Measurements from ENCODE around the gene TNFRSF6B.

Gene TNFRSF6B

DNA sequence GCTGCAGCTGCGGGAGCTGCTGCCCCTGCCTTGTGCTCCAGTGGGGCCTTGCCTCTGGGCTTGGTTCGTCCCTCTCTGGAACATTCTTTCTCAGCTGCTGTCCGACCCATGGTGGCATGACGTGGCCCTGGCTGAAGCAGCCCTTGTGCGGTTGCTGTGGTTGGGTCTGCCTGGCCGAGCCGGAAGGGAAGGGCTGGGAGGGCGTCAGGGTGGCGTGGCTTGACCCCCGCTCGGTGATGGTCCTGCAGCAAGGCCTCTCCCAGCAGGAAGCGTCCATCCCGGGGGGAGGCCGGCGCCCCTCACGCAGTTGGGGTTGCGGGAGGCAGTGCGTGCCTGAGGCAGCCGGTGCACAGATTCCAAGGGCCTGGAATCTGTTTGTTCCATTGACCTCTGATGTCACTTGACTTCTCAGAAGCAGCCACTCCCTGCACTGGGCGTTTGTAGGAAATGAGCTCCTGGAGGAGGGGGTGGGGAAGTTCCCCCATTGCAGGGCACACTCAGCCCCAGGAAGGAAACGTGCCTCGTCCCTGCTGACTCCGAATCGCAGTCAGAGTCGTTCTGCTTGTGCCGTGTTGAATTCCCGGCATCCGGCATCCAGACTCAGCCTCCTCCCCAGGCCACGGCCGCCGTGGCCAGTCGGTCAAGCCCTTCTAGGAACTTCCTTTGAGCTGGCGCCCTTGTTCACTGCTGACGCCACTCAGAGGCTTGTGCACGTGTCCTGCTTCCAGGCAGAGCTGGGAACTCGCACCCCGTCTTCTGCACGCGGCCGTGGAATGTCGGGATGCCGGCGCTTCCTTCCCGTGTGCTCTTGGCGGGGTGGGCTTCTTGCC lies 9.7 kb upstream of the TNFRSF6B start:
- peak; percentile 60 for DNase-seq

DNA sequence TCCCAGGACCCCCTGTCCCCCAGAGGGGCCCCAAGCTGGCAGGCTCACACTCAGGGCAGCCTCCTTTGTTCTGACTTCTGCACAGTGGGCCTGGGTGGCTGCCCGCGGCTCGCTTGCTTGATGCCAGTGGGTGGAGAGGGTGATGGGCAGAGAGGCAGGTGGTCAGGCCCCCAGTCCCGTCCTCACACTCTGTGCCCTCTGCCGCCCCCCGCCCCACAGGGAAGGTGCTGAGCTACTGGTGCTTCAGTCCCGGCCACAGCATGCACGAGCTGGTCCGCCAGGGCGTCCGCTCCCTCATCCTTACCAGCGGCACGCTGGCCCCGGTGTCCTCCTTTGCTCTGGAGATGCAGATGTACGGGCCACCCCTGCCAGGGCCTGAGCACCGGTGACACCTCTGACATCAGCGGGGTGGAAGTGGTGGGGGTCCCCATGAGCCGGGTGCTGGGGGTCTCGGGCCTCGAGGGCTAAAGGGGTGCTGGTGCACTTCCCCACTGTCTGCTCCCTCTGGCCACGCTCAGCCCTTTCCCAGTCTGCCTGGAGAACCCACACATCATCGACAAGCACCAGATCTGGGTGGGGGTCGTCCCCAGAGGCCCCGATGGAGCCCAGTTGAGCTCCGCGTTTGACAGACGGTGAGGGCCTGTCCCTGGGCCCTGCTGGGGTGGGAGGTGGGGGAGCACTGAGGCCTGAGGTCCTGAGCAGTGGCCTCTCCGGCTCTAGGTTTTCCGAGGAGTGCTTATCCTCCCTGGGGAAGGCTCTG lies 8.9 kb upstream of the TNFRSF6B start:
- peak; percentile 25 for DNase-seq

DNA sequence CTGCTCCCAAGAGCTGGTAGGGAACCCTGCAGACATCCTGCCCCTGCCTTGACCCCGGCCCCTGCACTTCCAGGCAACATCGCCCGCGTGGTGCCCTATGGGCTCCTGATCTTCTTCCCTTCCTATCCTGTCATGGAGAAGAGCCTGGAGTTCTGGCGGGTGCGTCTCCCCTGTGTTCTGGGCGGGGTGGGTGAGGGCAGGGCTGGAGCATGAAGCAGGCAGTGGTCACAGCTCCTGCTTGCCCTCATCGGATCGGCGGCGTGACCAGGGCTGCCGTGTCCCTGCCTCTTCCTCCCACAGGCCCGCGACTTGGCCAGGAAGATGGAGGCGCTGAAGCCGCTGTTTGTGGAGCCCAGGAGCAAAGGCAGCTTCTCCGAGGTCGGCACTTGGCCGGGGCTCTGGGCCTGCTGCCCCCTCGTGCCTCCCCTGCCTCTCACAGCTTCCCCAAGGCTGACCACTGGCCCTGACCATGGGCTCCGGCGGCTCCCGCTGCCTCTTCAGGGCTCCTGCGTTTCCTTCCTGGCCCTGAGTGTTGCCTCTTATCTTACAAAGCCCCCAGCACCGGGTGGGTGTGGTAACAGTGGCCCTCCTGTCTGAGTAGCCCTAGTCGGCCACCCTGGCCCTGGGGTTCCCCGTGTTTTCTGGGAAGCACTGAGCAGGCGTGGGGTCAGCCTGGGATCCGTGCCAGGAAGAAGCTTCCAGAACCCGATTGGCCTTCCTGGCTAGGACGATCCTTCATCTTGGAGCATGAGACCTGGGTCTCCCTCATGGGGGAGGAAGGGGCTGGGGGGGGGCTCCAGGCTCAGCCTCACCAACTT lies 8.0 kb upstream of the TNFRSF6B start:
- no peak for DNase-seq

DNA sequence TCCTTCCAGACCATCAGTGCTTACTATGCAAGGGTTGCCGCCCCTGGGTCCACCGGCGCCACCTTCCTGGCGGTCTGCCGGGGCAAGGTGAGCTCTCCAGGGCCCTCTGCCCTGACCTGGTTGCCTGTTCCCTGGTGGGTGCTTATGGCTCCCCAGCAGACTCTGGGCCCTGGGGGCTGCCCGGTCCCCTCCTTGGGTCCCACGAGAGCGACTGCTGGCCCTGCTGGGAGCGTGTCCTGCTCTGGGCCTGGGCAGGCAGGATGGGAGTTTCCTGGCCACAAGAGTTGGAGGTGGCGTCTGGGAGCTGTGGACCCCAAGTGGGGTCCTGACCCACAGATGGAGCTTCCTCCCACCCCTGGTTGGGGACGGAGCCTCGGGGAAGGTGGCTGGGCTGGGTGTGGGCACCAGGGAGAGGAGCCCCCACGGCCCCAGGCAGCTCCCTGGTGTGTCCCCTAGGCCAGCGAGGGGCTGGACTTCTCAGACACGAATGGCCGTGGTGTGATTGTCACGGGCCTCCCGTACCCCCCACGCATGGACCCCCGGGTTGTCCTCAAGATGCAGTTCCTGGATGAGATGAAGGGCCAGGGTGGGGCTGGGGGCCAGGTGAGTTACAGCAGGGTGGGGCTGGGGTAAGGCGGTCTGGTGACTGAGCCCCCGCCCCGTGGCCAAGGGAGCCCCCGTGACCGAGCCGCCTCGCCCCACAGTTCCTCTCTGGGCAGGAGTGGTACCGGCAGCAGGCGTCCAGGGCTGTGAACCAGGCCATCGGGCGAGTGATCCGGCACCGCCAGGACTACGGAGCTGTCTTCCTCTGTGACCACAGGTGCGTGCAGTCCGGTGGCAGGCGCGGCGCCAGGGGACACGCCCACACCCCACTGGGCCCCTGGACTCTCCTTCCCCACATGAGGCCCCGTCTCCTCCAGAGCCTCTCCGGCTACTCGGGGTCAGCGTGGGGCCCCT lies 7.1 kb upstream of the TNFRSF6B start:
- no peak for DNase-seq

DNA sequence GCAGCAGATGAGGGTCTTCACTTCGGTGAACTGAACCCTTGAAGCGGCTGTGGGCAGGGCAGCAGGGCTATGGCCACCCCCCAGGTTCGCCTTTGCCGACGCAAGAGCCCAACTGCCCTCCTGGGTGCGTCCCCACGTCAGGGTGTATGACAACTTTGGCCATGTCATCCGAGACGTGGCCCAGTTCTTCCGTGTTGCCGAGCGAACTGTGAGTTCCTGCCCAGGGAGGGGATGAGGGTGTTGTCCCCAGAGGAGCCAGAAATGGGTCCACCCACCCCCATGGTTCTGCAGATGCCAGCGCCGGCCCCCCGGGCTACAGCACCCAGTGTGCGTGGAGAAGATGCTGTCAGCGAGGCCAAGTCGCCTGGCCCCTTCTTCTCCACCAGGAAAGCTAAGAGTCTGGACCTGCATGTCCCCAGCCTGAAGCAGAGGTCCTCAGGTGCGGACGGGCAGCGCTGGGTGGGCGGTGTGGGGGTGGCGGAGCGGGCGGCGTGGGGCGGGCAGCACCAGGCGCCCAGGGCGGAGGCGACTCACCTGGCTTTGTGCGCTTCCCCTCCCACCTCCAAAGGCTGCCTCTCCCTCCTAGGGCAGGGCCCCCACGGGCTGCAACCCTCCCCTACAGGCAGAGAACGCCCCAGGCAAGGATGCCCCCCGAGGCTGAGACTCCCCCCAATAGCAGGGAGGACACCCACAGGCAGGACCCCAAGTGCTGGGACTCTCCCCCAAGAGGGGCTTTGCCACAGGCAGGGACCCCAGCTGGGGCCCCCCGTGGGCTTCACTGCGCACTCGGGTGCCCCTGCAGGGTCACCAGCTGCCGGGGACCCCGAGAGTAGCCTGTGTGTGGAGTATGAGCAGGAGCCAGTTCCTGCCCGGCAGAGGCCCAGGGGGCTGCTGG lies 6.2 kb upstream of the TNFRSF6B start:
- no peak for DNase-seq

DNA sequence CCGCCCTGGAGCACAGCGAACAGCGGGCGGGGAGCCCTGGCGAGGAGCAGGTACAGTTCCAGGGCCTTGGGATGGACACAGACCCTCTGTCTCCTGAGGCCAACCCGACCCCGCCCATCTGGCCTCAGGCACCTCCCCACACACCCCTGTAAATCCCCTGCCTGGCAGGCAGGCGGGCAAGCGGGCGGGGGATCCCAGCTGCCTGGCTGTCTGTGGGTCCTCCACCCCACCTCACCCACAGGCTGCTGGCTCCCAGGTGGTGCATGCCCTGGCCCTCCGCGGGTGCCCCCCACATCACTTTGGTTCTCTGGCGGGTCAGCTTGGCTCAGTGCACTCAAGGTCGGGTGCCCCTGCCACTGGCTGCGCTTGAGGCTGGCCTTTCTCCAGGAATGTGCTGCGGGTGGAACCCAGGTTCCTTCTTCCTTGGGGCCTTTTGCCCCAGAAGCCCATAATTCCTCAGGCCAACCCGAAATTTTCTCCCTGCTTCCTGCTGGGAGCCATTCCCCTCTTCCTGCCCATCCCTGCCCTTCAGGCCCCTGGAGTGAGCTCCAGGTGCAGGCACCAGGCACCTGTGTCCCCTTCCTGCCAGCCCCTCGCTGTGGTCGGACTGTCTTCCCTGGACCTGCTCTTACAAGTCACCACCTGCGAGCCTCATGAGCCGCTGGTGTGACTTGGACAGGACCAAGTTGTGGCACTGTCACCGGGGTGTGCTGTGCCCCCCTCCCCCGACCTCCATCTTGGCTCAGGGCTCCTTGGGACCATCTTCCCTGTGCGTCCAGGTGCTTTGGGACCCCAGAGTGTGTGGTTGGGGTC lies 5.3 kb upstream of the TNFRSF6B start:
- DNase-seq = no peak

DNA sequence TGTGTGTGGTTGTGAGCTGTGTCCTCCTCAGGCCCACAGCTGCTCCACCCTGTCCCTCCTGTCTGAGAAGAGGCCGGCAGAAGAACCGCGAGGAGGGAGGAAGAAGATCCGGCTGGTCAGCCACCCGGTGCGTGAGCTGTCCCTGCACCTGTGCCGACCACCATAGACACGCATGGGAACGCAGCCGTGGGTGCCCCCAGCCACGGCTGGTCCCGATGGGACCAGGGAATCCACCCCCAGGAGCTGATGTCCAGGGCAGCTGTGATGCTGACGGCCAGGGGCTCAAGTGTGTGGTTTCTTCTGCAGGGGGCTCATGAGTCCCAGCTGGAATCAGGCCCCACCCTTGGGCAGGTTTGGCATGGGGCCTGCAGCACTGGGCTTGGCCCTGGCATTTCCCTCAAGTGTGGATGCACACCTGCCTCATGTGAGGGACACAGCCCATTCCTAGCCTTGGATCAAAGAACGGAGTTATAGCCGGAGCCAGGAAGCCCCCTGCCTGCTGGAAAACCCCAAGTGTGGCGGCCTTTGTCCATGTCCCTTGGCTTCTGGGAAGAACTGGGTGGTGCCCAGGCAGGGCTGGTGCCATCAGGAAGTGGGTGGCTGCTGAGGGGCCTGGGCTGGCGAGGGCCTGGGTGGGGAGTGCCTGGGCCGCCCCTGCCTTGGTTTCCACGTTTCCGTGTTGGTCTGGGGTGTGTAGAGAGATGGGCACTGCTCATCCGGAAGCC lies 4.6 kb upstream of the TNFRSF6B start:
- no peak for DNase-seq

DNA sequence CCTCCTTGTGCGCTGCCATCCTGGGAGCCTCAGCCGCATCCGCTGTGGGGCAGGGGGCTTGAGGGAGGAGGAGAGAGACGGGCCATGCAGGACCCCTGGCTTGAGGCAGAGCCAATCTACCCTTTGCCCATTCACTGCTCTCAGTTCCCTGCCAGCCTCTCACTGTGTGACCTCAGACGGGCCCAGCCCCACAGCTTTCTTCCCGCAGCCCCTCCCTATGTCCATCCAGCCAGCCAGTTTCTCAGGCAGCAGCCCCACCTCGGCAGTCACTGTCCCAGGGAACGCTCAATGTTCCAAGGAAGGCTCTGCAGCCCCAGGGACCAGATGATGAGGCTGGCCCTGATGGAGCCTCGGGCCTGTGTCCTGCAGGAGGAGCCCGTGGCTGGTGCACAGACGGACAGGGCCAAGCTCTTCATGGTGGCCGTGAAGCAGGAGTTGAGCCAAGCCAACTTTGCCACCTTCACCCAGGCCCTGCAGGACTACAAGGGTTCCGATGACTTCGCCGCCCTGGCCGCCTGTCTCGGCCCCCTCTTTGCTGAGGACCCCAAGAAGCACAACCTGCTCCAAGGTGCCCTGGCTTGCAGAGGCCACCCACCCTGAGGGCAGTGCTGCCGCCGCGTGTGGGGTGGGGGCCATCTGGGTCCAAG lies 3.9 kb upstream of the TNFRSF6B start:
- no peak for DNase-seq

DNA sequence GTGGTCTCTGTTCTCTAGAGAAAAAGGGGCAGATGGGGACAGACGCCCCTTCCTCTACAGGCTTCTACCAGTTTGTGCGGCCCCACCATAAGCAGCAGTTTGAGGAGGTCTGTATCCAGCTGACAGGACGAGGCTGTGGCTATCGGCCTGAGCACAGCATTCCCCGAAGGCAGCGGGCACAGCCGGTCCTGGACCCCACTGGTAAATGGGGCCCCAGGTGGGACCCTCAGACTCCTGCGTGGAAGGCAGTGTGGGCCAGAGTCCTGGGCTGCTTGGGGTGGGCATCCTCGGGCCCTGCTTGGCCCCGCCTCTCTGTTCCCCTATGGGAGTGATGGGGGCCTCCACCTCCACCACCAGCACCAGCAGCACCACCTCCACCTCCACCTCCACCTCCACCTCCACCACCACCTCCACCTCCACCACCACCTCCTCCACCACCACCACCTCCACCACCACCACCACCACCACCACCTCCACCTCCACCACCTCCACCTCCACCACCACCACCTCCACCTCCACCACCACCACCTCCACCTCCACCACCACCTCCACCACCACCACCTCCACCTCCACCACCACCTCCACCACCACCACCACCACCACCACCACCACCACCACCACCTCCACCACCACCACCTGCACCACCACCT lies 3.2 kb upstream of the TNFRSF6B start:
- DNase-seq = no peak

DNA sequence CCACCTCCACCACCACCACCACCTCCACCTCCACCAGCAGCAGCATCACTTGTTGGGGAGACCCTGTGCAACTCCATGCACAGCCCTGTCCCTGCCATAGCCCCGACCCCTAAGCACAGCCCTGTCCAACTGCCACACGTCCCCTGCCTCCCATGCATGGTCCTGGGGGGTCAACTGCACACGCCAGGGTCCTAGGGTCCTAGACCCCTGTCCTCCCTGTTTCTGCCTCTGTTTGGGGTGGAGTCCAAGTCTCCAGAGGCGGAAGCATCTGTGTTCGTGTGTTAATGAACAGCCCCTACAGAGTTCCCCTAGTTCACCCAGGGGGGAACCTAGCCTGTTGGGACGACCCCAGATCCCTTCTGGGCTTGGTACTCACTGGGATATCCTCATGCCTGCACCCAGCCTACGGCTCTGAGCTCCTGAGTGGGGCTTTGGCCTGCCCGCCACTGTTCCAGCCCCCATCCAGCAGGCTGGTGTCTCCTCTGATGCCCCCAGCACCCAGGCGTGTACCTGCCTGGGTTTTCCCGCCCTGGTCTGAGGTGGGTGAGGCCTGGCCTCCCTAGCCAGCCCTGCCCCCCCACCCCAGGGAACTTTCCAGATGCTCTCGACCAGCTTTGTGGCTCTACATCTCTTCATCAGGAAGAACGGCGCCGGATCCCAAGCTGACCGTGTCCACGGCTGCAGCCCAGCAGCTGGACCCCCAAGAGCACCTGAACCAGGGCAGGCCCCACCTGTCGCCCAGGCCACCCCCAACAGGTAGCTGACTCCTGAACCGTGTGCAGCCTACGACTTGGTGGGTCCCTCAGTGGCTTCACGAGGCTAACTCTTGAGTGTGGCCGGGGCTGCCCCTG lies 2.5 kb upstream of the TNFRSF6B start:
- no peak for DNase-seq

DNA sequence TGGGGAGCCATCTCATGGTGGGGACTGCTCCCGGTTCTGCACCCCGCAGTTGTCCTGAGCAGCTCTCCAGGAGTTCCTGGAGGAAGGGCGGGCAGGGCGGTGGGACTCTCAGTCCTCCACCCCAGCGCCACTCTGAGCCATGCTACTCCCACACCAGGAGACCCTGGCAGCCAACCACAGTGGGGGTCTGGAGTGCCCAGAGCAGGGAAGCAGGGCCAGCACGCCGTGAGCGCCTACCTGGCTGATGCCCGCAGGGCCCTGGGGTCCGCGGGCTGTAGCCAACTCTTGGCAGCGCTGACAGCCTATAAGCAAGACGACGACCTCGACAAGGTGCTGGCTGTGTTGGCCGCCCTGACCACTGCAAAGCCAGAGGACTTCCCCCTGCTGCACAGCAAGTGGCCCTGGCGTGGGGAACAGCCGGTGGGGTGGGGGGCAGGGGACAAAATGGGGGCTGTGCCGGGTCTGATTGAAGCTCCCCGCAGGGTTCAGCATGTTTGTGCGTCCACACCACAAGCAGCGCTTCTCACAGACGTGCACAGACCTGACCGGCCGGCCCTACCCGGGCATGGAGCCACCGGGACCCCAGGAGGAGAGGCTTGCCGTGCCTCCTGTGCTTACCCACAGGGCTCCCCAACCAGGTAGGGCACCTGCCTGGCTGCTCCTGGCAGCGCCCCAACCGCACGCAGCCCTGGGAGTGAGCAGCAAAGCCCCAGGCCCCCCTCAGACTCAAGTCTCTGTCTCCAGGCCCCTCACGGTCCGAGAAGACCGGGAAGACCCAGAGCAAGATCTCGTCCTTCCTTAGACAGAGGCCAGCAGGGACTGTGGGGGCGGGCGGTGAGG lies 1.6 kb upstream of the TNFRSF6B start:
- DNase-seq = peak; percentile 26

DNA sequence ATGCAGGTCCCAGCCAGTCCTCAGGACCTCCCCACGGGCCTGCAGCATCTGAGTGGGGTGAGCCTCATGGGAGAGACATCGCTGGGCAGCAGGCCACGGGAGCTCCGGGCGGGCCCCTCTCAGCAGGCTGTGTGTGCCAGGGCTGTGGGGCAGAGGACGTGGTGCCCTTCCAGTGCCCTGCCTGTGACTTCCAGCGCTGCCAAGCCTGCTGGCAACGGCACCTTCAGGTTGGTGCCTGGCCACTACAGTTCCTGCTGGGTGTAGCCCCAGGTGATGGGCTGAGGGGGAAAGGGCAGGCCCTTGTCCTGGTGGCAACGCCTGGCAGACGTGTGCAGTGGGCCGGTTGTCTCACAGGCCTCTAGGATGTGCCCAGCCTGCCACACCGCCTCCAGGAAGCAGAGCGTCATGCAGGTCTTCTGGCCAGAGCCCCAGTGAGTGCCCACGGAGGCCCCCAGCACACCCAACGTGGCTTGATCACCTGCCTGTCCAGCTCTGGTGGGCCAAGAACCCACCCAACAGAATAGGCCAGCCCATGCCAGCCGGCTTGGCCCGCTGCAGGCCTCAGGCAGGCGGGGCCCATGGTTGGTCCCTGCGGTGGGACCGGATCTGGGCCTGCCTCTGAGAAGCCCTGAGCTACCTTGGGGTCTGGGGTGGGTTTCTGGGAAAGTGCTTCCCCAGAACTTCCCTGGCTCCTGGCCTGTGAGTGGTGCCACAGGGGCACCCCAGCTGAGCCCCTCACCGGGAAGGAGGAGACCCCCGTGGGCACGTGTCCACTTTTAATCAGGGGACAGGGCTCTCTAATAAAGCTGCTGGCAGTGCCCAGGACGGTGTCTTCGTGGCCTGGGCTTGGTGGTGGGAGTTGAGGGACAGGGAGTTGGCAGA lies 787 bp upstream of the TNFRSF6B start:
- DNase-seq = no peak

DNA sequence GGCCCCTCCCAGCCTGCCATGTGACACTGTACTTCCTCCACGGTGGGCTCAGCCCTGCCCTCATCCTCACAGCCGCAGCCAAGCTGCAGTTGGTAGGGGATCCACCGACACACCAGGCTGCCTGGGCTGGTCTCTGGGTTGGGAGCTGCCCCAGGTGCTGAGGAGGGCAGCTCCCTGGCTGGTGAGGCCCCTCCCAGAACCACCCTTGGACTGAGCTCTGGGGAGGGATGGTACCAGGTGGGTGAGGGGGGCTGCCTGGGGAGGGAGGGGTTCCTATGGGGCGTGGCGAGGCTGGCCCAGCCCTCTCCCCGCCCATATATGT lies 185 bp upstream of the TNFRSF6B start:
- peak; percentile 56 for DNase-seq

DNA sequence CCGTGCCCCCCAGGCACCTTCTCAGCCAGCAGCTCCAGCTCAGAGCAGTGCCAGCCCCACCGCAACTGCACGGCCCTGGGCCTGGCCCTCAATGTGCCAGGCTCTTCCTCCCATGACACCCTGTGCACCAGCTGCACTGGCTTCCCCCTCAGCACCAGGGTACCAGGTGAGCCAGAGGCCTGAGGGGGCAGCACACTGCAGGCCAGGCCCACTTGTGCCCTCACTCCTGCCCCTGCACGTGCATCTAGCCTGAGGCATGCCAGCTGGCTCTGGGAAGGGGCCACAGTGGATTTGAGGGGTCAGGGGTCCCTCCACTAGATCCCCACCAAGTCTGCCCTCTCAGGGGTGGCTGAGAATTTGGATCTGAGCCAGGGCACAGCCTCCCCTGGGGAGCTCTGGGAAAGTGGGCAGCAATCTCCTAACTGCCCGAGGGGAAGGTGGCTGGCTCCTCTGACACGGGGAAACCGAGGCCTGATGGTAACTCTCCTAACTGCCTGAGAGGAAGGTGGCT lies 960 bp downstream of the TNFRSF6B start:
- DNase-seq = peak; percentile 33

DNA sequence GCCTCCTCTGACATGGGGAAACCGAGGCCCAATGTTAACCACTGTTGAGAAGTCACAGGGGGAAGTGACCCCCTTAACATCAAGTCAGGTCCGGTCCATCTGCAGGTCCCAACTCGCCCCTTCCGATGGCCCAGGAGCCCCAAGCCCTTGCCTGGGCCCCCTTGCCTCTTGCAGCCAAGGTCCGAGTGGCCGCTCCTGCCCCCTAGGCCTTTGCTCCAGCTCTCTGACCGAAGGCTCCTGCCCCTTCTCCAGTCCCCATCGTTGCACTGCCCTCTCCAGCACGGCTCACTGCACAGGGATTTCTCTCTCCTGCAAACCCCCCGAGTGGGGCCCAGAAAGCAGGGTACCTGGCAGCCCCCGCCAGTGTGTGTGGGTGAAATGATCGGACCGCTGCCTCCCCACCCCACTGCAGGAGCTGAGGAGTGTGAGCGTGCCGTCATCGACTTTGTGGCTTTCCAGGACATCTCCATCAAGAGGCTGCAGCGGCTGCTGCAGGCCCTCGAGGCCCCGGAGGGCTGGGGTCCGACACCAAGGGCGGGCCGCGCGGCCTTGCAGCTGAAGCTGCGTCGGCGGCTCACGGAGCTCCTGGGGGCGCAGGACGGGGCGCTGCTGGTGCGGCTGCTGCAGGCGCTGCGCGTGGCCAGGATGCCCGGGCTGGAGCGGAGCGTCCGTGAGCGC lies 1.6 kb downstream of the TNFRSF6B start:
- DNase-seq = no peak
